WTC11 (cell line): Measurements from ENCODE around the gene OPTN.

Experiments
- ATF3 ChIP-seq: sonication (generic); formaldehyde crosslinking; conservative IDR thresholded peaks from 2 replicates; pipeline ENCODE4 v1.8.1; 2022; ENCODE audit warnings: mild to moderate bottlenecking, missing genetic modification reagents
- ATF6 ChIP-seq: sonication (generic); formaldehyde crosslinking; IDR thresholded peaks from 2 replicates; pipeline ENCODE4 v1.8.1; 2023; ENCODE audit warnings: mild to moderate bottlenecking, missing genetic modification reagents
- CTCF ChIP-seq: fragments of 200-600 bp; IDR thresholded peaks from 2 replicates; pipeline ENCODE4 v1.8.0; 2022; ENCODE audit warnings: antibody characterized with exemption
- E2F4 ChIP-seq: sonication (generic); formaldehyde crosslinking; IDR thresholded peaks from 2 replicates; pipeline ENCODE4 v1.8.1; 2022; ENCODE audit warnings: low read depth, mild to moderate bottlenecking, moderate library complexity, missing genetic modification reagents, borderline replicate concordance
- GABPB1 ChIP-seq: sonication (generic); formaldehyde crosslinking; IDR thresholded peaks from 2 replicates; pipeline ENCODE4 v1.8.1; 2023; ENCODE audit warnings: mild to moderate bottlenecking, missing genetic modification reagents
- MYBL2 ChIP-seq: sonication (generic); formaldehyde crosslinking; IDR thresholded peaks from 2 replicates; pipeline ENCODE4 v1.8.1; 2023; ENCODE audit warnings: mild to moderate bottlenecking, moderate library complexity, missing genetic modification reagents
- NR1H2 ChIP-seq: sonication (generic); formaldehyde crosslinking; IDR thresholded peaks from 2 replicates; pipeline ENCODE4 v1.9.0; 2021; ENCODE audit warnings: mild to moderate bottlenecking, moderate library complexity, missing genetic modification reagents
- NR2C2 ChIP-seq: sonication (generic); formaldehyde crosslinking; IDR thresholded peaks from 2 replicates; pipeline ENCODE4 v1.8.0; 2022; ENCODE audit warnings: mild to moderate bottlenecking, missing genetic modification reagents
- PREB ChIP-seq: sonication (generic); formaldehyde crosslinking; IDR thresholded peaks from 2 replicates; pipeline ENCODE4 v1.8.1; 2022; ENCODE audit warnings: mild to moderate bottlenecking, missing genetic modification reagents, moderate library complexity, borderline replicate concordance
- SMAD3 ChIP-seq: sonication (generic); formaldehyde crosslinking; IDR thresholded peaks from 2 replicates; pipeline ENCODE4 v1.8.0; 2022; ENCODE audit warnings: missing genetic modification reagents, mild to moderate bottlenecking, borderline replicate concordance
- STAT6 ChIP-seq: sonication (generic); formaldehyde crosslinking; conservative IDR thresholded peaks from 2 replicates; pipeline ENCODE4 v1.8.1; 2023; ENCODE audit warnings: mild to moderate bottlenecking, low read depth, missing genetic modification reagents, moderate library complexity
- TEAD4 ChIP-seq: sonication (generic); formaldehyde crosslinking; IDR thresholded peaks from 2 replicates; pipeline ENCODE4 v1.8.0; 2022; ENCODE audit warnings: mild to moderate bottlenecking, missing genetic modification reagents
- TP53 ChIP-seq: sonication (generic); formaldehyde crosslinking; IDR thresholded peaks from 2 replicates; pipeline ENCODE4 v1.8.1; 2023; ENCODE audit warnings: mild to moderate bottlenecking, missing genetic modification reagents

GRCh38 chr10:13087986-13088618 is 11.9 kb upstream of the OPTN start:
- no peak for TF ChIP-seq CTCF
- no peak for TF ChIP-seq ATF3 (CRISPR knock-in tag)
- no peak for TF ChIP-seq SMAD3 (CRISPR knock-in tag)
- no peak for TF ChIP-seq TEAD4 (CRISPR knock-in tag)
- TF ChIP-seq GABPB1 (CRISPR knock-in tag) = no peak
- TF ChIP-seq STAT6 (CRISPR knock-in tag) = no peak
- TF ChIP-seq PREB (CRISPR knock-in tag) = no peak
- no peak for TF ChIP-seq NR2C2 (CRISPR knock-in tag)
- no peak for TF ChIP-seq TP53 (CRISPR knock-in tag)
- TF ChIP-seq E2F4 (CRISPR knock-in tag) = no peak
- no peak for TF ChIP-seq NR1H2
- TF ChIP-seq ATF6 (CRISPR knock-in tag) = no peak
- TF ChIP-seq MYBL2 = no peak
